ENCODE results near the gene LAX1.

DNA sequence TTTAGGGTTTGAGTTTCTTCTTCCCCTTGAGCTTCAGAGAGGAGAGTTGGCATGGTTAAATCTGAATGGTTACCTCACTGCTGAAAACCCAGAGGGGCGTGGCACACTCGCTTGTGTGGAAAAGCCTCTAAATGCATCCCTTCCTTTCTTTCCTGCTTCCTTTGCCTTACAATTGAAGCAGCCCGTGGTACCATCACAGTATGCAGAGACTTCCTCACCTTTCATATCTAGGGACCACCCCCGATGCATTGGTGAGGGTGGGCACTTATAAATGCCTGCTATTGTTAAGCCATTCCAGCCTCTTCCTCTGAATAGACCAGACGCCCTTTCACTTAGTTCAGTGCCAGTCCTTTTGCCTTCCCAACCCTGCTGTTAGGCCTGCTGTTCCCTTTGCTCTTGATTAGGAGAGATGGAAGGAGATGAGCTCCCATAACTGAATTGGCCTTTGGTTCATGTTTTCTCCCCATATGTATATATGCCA, 21.9 kb upstream of the LAX1 start:
- TF ChIP-seq EZH2 (IDR thresholded peaks at IDR 0.05; ENCODE audit: insufficient read depth, poor library complexity, severe bottlenecking), result no peak
- TF ChIP-seq EZH2phosphoT487 (IDR thresholded peaks at IDR 0.05; ENCODE audit: insufficient read depth, low read depth), result no peak
